NCI-H446 (cell line): Measurements from ENCODE around the gene ANXA8.
"Not testable (repeated sequence)": the region's sequence is repeated elsewhere in the genome, so short reads cannot be mapped to it uniquely, and the experiment has no call there.

Experiments
- DNase-seq, 2 experiments: peaks; one replicate each; lab custom pipeline; 2025; lab: John Stamatoyannopoulos, UW

ANXA8 gene, protein sequence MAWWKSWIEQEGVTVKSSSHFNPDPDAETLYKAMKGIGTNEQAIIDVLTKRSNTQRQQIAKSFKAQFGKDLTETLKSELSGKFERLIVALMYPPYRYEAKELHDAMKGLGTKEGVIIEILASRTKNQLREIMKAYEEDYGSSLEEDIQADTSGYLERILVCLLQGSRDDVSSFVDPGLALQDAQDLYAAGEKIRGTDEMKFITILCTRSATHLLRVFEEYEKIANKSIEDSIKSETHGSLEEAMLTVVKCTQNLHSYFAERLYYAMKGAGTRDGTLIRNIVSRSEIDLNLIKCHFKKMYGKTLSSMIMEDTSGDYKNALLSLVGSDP

GRCh38 chr10:47483923-47484322 lies at the start of gene ANXA8:
TSS of gene ANXA8 (minus strand) at chr10:47484115. CDS start at chr10:47483933, 182 bp downstream.
- DNase-seq: not testable (repeated sequence)

DNA sequence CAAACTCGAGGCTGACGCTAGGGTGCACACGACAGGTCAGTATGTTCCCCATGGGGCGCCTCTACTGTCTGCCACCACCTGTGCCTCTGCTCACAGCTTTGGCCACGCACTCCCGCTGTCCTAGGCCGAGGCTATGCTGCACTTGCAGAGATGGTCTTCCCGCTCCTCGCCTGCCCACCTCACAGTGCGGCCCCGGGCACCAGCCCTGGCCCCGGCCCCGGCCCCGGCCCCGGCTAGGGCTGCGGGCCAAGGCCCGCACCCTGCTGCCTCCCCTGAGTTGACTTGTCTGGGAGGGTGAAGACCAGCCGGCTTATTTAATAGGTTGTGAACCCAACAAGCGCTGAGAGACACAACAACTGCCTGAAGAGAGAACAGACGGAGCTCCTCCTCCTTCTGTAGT lies 39.6 kb upstream of the ANXA8 start, which contains the start of gene AGAP9:
TSS of gene AGAP9 (minus strand) at position 164 of the 400 bp plus-strand sequence. CDS start at position 52, 112 bp downstream.
- not testable (repeated sequence) for DNase-seq

GRCh38 chr10:47502313-47502712 lies 18.4 kb upstream of the ANXA8 start:
- DNase-seq: not testable (repeated sequence)

DNA sequence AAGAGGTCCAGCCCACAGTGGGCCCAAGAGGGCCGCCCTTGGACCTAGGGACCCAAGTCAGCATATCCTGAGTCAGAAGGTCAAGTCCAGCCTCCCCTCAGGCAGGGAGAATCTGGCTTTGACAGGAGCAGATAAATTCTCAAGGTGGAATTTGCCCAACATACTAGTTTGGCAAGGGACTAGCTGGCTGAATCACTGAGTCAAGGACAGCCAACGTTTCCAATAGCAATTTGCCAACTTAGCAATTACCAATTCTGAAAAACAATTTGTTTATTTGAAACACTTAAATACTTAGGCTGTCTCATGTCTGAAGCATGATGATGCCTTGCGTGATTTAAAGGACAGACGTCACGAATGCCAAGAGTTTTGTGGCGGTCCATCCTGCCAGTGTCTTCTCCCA lies 10.3 kb upstream of the ANXA8 start:
- not testable (repeated sequence) for DNase-seq

DNA sequence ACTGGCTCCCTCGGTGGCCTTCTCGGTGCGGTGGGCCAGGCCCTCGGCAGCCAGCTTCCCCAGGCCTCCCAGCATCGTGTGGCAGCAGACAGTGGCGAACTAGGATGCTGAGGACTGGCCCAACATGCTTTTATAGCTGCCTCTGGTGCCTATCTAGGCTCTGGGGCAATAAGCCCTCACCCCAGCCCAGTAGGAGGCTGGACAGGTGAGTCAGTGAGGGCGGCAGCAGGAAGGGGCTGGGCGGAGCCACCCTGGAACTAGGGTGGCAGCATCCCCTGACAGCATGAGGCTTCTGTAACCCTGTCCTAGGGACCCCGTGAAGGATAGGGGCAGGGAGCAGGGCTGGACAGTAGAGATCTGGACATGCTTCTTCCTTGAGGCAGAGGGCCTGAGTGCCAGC lies 7.7 kb upstream of the ANXA8 start, which contains the start of gene FAM25G:
TSS of gene FAM25G (minus strand) at position 101 of the 400 bp plus-strand sequence. CDS start at position 75, 26 bp downstream.
- not testable (repeated sequence) for DNase-seq

DNA sequence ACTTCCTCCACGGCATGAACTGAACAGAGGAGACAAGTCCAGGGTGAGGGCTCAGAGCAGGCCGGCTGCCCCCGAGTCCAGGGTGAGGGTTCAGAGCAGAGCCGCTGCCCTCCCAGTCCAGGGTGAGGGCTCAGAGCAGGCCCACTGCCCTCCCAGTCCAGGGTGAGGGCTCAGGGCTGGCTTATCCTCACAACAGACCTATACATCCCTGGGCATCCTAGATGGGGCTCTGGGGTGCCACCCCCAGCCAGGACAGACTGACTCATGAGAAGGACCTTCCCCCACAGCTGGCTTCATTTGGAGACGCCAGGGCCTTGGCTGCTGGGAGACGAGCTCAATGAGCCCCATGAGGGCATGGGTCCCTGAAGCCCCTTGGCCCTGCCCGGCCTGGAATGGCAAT lies 5.7 kb upstream of the ANXA8 start:
- not testable (repeated sequence) for DNase-seq

GRCh38 chr10:47485943-47486342 lies 2.0 kb upstream of the ANXA8 start:
- not testable (repeated sequence) for DNase-seq

DNA sequence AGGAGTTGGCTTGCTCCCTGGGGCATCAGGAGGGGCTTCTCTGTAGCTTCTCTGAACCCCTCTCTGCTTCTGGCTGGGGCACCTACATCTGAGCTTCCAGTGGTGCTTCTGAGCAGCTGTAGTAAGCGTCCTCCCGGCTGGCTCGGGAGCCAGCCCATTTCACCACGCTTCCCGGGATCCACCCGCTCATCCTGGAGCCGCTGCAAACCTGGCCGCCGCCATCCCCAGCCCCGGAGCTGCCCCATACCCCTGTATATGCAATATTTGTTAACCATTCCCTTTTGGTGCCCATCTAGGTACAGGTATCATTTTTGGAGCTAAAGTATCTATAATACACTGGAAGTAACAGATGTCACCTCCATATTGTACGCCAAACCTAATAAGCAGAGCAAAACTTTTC lies 871 bp upstream of the ANXA8 start:
- not testable (repeated sequence) for DNase-seq

DNA sequence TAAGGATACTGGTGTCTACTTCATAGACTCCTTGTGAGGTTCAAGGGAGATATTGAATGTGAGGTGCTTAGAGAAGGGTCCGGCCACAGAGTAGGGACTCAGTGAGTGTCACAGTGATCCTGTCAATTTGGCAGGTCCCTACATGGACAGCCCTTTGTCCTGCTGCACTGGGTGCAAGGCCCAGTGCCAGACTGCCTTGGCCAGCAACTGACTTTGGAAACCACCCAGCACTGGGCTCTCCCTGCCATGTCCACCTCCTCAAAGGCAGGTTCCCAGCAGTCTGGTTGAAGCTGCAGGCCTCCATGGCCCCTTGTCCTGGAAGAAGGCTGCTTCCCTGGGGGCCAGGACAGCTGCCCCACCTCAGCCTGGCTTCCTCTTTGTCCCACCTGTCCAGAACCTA lies 1.5 kb downstream of the ANXA8 start:
- DNase-seq: not testable (repeated sequence)

- not testable (repeated sequence) for DNase-seq
Observed at GRCh38 chr10:47481768-47482181, 2.1 kb downstream of the ANXA8 start.

GRCh38 chr10:47481182-47481766 lies 2.6 kb downstream of the ANXA8 start:
- DNase-seq: not testable (repeated sequence)

- not testable (repeated sequence) for DNase-seq
Observed at GRCh38 chr10:47480133-47480532, 3.8 kb downstream of the ANXA8 start.

GRCh38 chr10:47478114-47478513 lies 5.8 kb downstream of the ANXA8 start:
- not testable (repeated sequence) for DNase-seq

- not testable (repeated sequence) for DNase-seq
Observed at GRCh38 chr10:47477078-47477477, 6.8 kb downstream of the ANXA8 start.

DNA sequence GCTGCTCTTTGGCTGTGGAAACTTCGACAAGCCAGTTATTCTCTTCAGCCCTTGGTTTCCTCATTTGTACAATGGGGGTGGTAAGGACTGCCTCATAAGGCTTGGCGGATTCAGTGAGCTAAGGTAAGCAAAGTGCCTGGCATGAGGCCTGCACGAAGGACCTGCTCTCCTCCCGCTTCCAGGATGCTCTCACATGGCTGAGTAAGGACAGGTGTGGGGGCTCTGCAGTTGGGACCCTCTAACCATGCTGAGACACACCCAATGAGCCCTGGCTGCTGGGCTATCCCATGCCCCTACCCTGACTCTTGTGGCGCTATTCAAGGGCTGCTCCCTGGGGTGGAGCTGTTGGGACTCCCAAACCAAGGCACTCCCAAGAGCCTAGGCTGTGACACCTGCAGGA lies 8.8 kb downstream of the ANXA8 start:
- DNase-seq: not testable (repeated sequence)

GRCh38 chr10:47473516-47473915 lies 10.4 kb downstream of the ANXA8 start:
- not testable (repeated sequence) for DNase-seq

GRCh38 chr10:47472647-47473046 lies 11.3 kb downstream of the ANXA8 start:
- DNase-seq: not testable (repeated sequence)

GRCh38 chr10:47472072-47472471 lies 11.8 kb downstream of the ANXA8 start:
- DNase-seq: not testable (repeated sequence)

DNA sequence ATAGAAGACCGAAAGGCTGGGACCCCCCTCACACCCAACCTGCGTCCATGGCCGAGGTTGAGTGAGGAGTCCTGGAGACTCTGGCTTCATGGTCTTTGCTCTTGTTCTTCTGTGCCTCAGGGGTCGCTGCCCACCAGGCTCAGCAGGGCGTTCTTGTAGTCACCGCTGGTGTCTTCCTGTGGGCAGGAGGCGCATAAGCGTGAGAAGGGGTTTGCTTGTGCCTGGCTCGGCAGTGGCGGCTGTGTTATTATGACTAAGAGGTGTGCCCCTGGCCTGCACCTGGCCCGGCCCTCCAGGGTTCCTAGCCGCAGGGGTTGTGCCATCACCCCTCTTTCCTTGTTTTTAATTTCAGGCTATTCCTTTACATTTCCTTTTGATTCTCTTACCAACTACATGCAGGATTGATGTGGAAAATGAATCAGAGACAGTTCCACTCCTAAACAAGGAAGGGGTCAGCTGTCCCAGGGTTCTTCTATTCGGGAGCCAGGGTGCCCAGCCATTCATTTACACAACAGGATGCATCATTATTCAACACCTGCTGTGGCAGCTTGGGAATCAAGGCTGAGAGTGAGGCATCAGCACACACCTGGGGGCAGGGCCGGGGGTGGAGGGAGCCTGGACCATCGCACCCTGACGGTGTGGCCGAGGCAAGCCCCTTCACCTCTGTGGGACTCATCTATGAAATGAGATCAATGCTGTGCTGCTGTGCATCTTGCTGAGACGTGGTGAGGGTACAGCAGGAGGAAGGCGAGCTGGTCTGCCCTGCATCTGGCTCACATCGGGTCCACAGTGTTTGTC lies 15.0 kb downstream of the ANXA8 start:
- not testable (repeated sequence) for DNase-seq

GRCh38 chr10:47467957-47468356 lies 16.0 kb downstream of the ANXA8 start:
- DNase-seq: not testable (repeated sequence)

- DNase-seq: not testable (repeated sequence)
Observed at GRCh38 chr10:47467458-47467857, 16.5 kb downstream of the ANXA8 start.
